Uterus (tissue), 4 donors: ENCODE results near the gene ZSWIM1. TPM values are rescaled to one million over a fixed set of nuclear protein-coding genes. Genes with fewer than 3 reads are reported as not detected.

Experiments used
- DNase-seq, 2 donors: peaks; one replicate each; pipeline ENCODE4 v3.0.0-alpha.2; 2019 to 2020
- H3K27ac ChIP-seq, 2 donors: fragments of 200-600 bp; sonication (generic); 1 replicate in 1 of 2; 2 replicates in 1 of 2; pipeline ENCODE4 v1.5.1; 2016 to 2018
- H3K27me3 ChIP-seq, 2 donors: fragments of 200-600 bp; sonication (generic); one replicate each; pipeline ENCODE4 v1.5.1; 2018 to 2019; ENCODE audit warnings: control low read depth in 1 of 2
- H3K36me3 ChIP-seq, 2 donors: fragments of 200-600 bp; sonication (generic); one replicate each; pipeline ENCODE4 v1.5.1; 2019; ENCODE audit warnings: control low read depth in 1 of 2
- H3K4me1 ChIP-seq, 2 donors: fragments of 200-600 bp; sonication (generic); one replicate each; pipeline ENCODE4 v1.5.1; 2018 to 2019; ENCODE audit warnings: control low read depth in 1 of 2
- H3K4me3 ChIP-seq, 2 donors: fragments of 200-600 bp; sonication (generic); 1 replicate in 1 of 2; 2 replicates in 1 of 2; pipeline ENCODE4 v1.5.1; 2018 to 2019; ENCODE audit warnings: mild to moderate bottlenecking in 1 of 2
- H3K9me3 ChIP-seq, 2 donors: fragments of 200-600 bp; sonication (generic); one replicate each; pipeline ENCODE4 v1.5.1; 2019; ENCODE audit warnings: control low read depth in 1 of 2
- POLR2A ChIP-seq, 2 donors: fragments of 450-650 bp; IDR thresholded peaks; one replicate each; pipeline ENCODE4 v1.6.1; 2016; ENCODE audit warnings: antibody characterized with exemption in 2 of 2, mild to moderate bottlenecking in 1 of 2, moderate library complexity in 1 of 2
- intact Hi-C: fragments of 100-400 bp; cut with DNase I; formaldehyde crosslinking; loops from one replicate; pipeline ENCODE4 v1.15.1; 2023; ENCODE audit warnings: low total_unique reads
- total RNA-seq, 4 donors: library from RNA; depleted of rRNA in 3 of 4; stranded (reverse); fragments of >200 nt in 3 of 4; gene quantifications; one replicate each; pipeline versions ENCODE4 v1.1.0 to v1.2.4, GENCODE V29; 2014 to 2023
- TF ChIP-seq, protein P1 (sequence below), 4 experiments: fragments of 200-600 bp in 2 of 4; fragments of 450-650 bp in 2 of 4; sonication (generic) in 2 of 4; IDR thresholded peaks; one replicate each; pipeline ENCODE4 v1.5.1; 2016 to 2019; ENCODE audit warnings: antibody characterized with exemption in 4 of 4, mild to moderate bottlenecking in 2 of 4, moderate library complexity in 1 of 4
- donor health status: DM: yes; HTN: yes; CAD: no.

ZSWIM1 gene
- total RNA-seq, 4 donors from 2014 or later, result 0.77 to 12.2 (median 3.3) TPM

DNA sequence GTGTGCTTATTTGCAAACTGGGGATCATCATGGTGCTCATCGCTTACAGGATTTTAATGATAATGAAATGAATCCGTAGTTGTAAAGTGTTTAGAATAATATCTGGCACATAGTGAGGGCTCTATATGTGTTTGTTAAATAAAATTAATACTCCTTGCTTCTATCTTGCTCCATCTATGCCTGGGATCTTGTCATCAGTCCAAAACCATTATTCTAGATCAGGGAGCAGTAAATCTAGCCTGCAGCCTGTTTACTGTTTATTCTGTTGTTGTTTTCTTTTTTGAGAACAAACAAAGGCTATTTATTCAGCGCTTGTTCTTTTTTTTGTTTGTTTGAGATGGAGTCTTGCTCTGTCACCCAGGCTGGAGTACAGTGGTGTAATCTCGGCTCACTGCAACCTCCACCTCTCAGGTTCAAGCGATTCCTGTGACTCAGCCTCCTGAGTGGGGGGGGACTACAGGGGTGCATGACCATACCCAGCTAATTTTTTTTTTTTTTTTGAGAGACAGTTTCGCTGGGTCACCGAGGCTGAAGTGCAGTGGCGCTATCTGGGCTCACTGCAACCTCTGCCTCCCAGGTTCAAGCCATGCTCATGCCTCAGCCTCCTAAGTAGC, 32.0 kb upstream of the ZSWIM1 start:
- H3K27ac ChIP-seq, result no peak overlapping the region
- intact Hi-C loops, result no loop called here
- no peaks in the 10 kb centered on the region for H3K4me1 ChIP-seq
- H3K9me3 ChIP-seq, result no peaks in the 10 kb centered on the region
- H3K36me3 ChIP-seq, result no peaks in the 10 kb centered on the region
- no peak overlapping the region for H3K4me3 ChIP-seq
- no peaks in the 10 kb centered on the region for H3K27me3 ChIP-seq
- no peak for DNase-seq
- TF ChIP-seq, protein P1, sequence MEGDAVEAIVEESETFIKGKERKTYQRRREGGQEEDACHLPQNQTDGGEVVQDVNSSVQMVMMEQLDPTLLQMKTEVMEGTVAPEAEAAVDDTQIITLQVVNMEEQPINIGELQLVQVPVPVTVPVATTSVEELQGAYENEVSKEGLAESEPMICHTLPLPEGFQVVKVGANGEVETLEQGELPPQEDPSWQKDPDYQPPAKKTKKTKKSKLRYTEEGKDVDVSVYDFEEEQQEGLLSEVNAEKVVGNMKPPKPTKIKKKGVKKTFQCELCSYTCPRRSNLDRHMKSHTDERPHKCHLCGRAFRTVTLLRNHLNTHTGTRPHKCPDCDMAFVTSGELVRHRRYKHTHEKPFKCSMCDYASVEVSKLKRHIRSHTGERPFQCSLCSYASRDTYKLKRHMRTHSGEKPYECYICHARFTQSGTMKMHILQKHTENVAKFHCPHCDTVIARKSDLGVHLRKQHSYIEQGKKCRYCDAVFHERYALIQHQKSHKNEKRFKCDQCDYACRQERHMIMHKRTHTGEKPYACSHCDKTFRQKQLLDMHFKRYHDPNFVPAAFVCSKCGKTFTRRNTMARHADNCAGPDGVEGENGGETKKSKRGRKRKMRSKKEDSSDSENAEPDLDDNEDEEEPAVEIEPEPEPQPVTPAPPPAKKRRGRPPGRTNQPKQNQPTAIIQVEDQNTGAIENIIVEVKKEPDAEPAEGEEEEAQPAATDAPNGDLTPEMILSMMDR (IDR thresholded peaks at IDR 0.05), result no peak
- no peak for TF ChIP-seq POLR2A (IDR thresholded peaks at IDR 0.05)

DNA sequence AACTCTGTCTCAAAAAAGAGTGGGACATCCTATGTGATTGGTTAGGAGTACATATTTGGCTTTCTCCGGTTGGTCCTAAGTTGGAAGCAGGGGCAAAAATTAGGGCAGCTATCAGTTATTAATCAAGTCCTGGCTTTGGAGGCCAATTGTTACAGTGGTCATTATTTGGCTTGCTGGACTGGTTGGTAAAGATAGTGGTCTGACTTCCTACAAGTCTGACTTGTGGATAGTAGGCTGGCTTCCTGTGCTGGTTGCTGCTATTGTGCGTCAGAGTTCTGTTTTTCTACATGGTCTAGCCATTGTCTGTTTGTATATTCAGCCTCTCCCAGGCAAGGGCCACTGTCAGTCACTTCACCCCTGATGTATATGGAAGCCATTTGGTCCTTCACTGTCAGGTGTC, 30.8 kb upstream of the ZSWIM1 start:
- no peaks in the 10 kb centered on the region for H3K36me3 ChIP-seq
- no peak for DNase-seq
- TF ChIP-seq, protein P1 (IDR thresholded peaks at IDR 0.05), result no peak
- TF ChIP-seq POLR2A (IDR thresholded peaks at IDR 0.05), result no peak
- no peaks in the 10 kb centered on the region for H3K9me3 ChIP-seq
- H3K27me3 ChIP-seq, result no peaks in the 10 kb centered on the region
- H3K4me1 ChIP-seq, result peaks cover 0 to 7% of the 10 kb centered on the region in 2 donors
- no peak overlapping the region for H3K4me3 ChIP-seq
- H3K27ac ChIP-seq, result no peak overlapping the region
- intact Hi-C loops, result no loop called here

DNA sequence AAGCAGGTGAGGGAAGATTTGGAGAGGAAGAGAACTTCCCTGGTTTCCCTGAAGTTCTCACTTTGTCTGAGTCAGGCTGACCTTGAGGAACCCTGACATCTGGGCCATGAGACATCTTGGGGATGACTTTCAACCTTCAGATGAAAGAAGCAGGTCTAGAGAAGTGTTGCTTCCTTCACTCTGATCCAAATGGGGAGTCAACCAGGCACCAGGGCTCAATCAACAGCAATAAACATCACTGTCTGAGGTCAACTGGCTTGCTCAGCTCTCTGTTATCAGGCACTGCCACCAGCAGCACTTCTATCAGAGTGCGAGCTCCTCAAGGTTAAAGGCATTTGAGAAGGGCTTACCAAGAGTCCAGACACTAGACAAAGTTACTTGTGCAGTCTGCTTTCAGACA, 30.1 kb upstream of the ZSWIM1 start:
- H3K4me3 ChIP-seq, result no peak overlapping the region
- H3K9me3 ChIP-seq, result no peaks in the 10 kb centered on the region
- intact Hi-C loops, result no loop called here
- H3K36me3 ChIP-seq, result no peaks in the 10 kb centered on the region
- no peak for DNase-seq
- H3K27me3 ChIP-seq, result no peaks in the 10 kb centered on the region
- TF ChIP-seq POLR2A (IDR thresholded peaks at IDR 0.05), result no peak
- TF ChIP-seq, protein P1 (IDR thresholded peaks at IDR 0.05), result no peak
- no peak overlapping the region for H3K27ac ChIP-seq
- H3K4me1 ChIP-seq, result peaks cover 2 to 8% of the 10 kb centered on the region in 2 donors

DNA sequence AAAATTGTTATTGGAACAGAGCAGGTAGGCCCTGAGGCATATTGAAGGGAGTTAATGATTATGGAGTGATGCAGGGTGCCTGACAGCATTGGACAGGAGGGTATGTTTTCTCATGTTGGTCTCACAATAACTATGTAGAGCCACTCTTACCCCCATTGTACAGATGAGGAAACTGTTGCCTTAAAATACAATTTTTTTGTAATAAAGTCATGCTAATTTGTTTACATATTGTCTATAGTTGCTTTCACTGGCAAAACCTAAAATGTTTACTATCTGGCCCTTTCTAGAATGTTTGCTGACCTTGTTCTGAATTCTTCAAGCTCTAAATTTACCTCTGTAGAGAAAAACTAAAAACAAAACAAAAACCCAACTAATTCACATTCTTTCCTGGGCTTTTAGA, 29.5 kb upstream of the ZSWIM1 start:
- Histone ChIP-seq H3K27ac (no peak overlapping the region), H3K9me3 (no peaks in the 10 kb centered on the region), H3K4me1 (peaks cover 7 to 8% of the 10 kb centered on the region in 2 donors), H3K4me3 (no peak overlapping the region), H3K27me3 (no peaks in the 10 kb centered on the region), H3K36me3 (no peaks in the 10 kb centered on the region)
- intact Hi-C loops, result no loop called here
- TF ChIP-seq, protein P1 (IDR thresholded peaks at IDR 0.05), result no peak
- TF ChIP-seq POLR2A (IDR thresholded peaks at IDR 0.05), result no peak
- DNase-seq, result no peak

DNA sequence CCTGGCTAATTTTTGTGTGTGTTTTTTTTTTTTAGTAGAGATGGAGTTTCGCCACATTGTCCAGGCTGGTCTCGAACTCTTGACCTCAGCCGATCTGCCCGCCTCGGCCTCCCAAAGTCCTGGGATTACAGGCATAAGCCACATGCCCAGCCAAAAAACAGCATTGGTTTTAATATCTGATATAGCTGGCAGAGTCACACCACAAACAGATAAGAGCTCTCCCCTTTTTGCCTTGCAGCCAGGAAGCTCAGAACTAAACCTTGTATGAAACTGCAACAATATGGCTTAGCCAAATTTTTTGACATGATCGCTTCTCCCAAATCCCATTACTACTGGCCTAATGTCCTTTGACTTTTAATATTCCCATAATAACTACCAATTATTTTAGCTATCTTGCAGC, 28.7 kb upstream of the ZSWIM1 start:
- Histone ChIP-seq H3K4me1 (peaks cover 8 to 10% of the 10 kb centered on the region in 2 donors), H3K27ac (no peak overlapping the region), H3K27me3 (no peaks in the 10 kb centered on the region), H3K4me3 (no peak overlapping the region), H3K36me3 (no peaks in the 10 kb centered on the region), H3K9me3 (no peaks in the 10 kb centered on the region)
- intact Hi-C loops, result no loop called here
- no peak for DNase-seq
- TF ChIP-seq, protein P1 (IDR thresholded peaks at IDR 0.05), result no peak
- TF ChIP-seq POLR2A (IDR thresholded peaks at IDR 0.05), result no peak
